ENCODE measurements around the gene ARHGAP31.

GRCh38 chr3:119378259-119378803, 84.1 kb downstream of the ARHGAP31 start:
- TF ChIP-seq POLR2A (IDR thresholded peaks at IDR 0.05; ENCODE audit: low read length) (no peak), GATA1 (IDR thresholded peaks at IDR 0.05; ENCODE audit: low read depth, low read length) (no peak)
